Measurements from ENCODE around the gene CRYBA2. TPM values are rescaled to one million over a fixed set of nuclear protein-coding genes. Genes with fewer than 3 reads are reported as not detected.
A peak's percentile ranks its signal among the peaks of the same experiment; 100 is the strongest.

CRYBA2 gene
- total and polyA plus RNA-seq, 9 of the 15 experiments (the other 6 are each of a cell fraction or from before 2014, with no cell fraction given): 0.11 to 1.8 (median 0.62) TPM; not detected in 5

DNA sequence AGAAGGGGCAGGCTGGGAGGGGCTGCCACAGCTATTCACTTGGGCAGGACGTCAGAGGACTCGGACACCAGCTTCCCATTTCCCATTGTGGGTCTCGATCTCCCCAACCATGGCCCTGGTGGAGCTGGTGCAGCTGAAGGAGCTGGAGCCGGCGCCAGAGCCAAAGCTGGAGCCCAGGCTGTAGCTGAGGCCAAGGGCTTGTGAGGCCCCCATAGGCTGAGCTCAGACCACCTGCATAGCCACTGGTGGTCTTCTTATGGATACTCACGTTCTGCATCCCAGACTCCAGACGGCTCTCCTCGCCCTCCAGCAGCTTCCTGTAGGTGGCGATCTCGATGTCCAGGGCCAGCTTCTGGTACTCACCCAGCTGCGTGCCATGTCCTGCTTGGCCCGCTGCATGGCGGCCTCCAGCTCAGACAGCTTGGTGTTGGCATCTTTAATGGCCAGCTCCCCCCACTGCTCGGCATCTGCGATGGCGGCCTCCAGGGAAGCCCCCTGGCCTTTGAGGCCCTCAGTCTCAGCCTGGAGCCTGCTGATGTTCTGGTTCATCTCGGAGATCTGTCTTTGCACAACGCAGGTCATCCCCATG is 39.8 kb downstream of the CRYBA2 start:
- no peak overlapping the region for H2AFZ ChIP-seq (ENCODE audit: low read depth, low read length)
- TF ChIP-seq ZNF551 (CRISPR knock-in tag; IDR thresholded peaks at IDR 0.05) (no peak), TFAM (CRISPR knock-in tag; conservative IDR thresholded peaks at IDR 0.05) (no peak)
- TF ChIP-seq, protein P1, sequence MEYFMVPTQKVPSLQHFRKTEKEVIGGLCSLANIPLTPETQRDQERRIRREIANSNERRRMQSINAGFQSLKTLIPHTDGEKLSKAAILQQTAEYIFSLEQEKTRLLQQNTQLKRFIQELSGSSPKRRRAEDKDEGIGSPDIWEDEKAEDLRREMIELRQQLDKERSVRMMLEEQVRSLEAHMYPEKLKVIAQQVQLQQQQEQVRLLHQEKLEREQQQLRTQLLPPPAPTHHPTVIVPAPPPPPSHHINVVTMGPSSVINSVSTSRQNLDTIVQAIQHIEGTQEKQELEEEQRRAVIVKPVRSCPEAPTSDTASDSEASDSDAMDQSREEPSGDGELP (CRISPR knock-in tag; IDR thresholded peaks at IDR 0.05; ENCODE audit: borderline replicate concordance): peak; percentile 26; the same call in 1 of the 2 replicates
- TF ChIP-seq, protein P2, sequence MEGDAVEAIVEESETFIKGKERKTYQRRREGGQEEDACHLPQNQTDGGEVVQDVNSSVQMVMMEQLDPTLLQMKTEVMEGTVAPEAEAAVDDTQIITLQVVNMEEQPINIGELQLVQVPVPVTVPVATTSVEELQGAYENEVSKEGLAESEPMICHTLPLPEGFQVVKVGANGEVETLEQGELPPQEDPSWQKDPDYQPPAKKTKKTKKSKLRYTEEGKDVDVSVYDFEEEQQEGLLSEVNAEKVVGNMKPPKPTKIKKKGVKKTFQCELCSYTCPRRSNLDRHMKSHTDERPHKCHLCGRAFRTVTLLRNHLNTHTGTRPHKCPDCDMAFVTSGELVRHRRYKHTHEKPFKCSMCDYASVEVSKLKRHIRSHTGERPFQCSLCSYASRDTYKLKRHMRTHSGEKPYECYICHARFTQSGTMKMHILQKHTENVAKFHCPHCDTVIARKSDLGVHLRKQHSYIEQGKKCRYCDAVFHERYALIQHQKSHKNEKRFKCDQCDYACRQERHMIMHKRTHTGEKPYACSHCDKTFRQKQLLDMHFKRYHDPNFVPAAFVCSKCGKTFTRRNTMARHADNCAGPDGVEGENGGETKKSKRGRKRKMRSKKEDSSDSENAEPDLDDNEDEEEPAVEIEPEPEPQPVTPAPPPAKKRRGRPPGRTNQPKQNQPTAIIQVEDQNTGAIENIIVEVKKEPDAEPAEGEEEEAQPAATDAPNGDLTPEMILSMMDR (IDR thresholded peaks at IDR 0.05 in 2 of 3, conservative IDR thresholded peaks at IDR 0.05 in 1 of 3; ENCODE audit: insufficient read depth in 2 of 3, low read depth in 1 of 3, low read length in 3 of 3): peak; percentile 14 to 23 (median 21); a peak in 2 of 6 replicates
- intact Hi-C loops (cut with micrococcal nuclease): no loop called here
- H3K4me1 ChIP-seq (replicated peaks in 1 of 2; ENCODE audit: control insufficient read depth in 2 of 2, insufficient read depth in 2 of 2, low read length in 2 of 2): peaks cover 0 to 5% of the 10 kb centered on the region in 2 experiments; a peak in 1 of 5 replicates
- no peak overlapping the region for H3K9ac ChIP-seq (ENCODE audit: insufficient read depth in 1 of 2, low read depth in 2 of 2, low read length in 2 of 2)
- ChIA-PET POLR2A (interaction anchor here (1.1 kb wide), 1 partner anchor 9 kb away, joined by 4 read pairs; no protein-coding TSS in a partner anchor), CTCF (ENCODE audit: low intra/inter-chr PET ratio) (no interaction called here)
- DNase-seq (ENCODE audit: extremely low read depth in 1 of 4, low spot score in 3 of 4) (no peak), FAIRE-seq (no peak), ATAC-seq (no peak)
- no peaks in the 10 kb centered on the region for H3K36me3 ChIP-seq (ENCODE audit: control insufficient read depth, insufficient read depth, low read length)
- H3K4me2 ChIP-seq (ENCODE audit: insufficient read depth, low read length): no peak overlapping the region
- no peaks in the 10 kb centered on the region for H3K79me2 ChIP-seq (ENCODE audit: control insufficient read depth, insufficient read depth, low read length)
- no peaks in the 10 kb centered on the region for H4K20me1 ChIP-seq (replicated peaks; ENCODE audit: control insufficient read depth, insufficient read depth, low read length)
- no peaks in the 10 kb centered on the region for H3K9me1 ChIP-seq (ENCODE audit: control insufficient read depth, insufficient read depth, low read length)
- 1% methylated on average over 12 of the region's 18 CpGs for WGBS (ENCODE audit: insufficient coverage, low coverage, missing lambda C conversion rate)
- in situ Hi-C loops (cut with MboI): no loop called here
- BruUV-seq (replicated peaks): no TSS peak
- H3K27ac ChIP-seq (ENCODE audit: extremely low read depth, low read depth, low read length): no peak overlapping the region
- H3K4me3 ChIP-seq: no peak overlapping the region
- H3K27me3 ChIP-seq (ENCODE audit: control insufficient read depth in 2 of 2, insufficient read depth in 2 of 2, low read length in 2 of 2): peaks cover 0 to 23% of the 10 kb centered on the region in 2 experiments; a peak in 3 of 5 replicates
- no peaks in the 10 kb centered on the region for H3K9me3 ChIP-seq (replicated peaks; ENCODE audit: control insufficient read depth, insufficient read depth, low read depth, low read length)

Measured in K562 (cell line).